ENCODE data around the gene LRRN1. TPM values are rescaled to one million over a fixed set of nuclear protein-coding genes. Genes with fewer than 3 reads are reported as not detected.

The LRRN1 gene
- not detected in 2 replicates for total RNA-seq (2014; rRNA removed; shearing (Covaris generic))

- DNase-seq (ENCODE audit: low read depth), result no peak
These were observed at the start of gene LRRN1 for GRCh38 chr3:3799173-3800079. Gene LRRN1, plus strand, starts transcription at chr3:3799431. Its CDS starts 45,211 bp downstream, at chr3:3844642.

GRCh38 chr3:3753416-3753815 is 45.8 kb upstream of the LRRN1 start:
- DNase-seq (ENCODE audit: low read depth), result no peak

- no peak for DNase-seq (ENCODE audit: low read depth)
These were observed 33.6 kb upstream of the LRRN1 start for GRCh38 chr3:3765661-3766060.

- no peak for DNase-seq (ENCODE audit: low read depth)
These were observed 33.1 kb upstream of the LRRN1 start for GRCh38 chr3:3766140-3766539.

GRCh38 chr3:3771094-3771493 is 28.1 kb upstream of the LRRN1 start:
- no peak for DNase-seq (ENCODE audit: low read depth)

GRCh38 chr3:3771567-3771966 is 27.7 kb upstream of the LRRN1 start:
- DNase-seq (ENCODE audit: low read depth), result no peak

- no peak for DNase-seq (ENCODE audit: low read depth)
These were observed 26.9 kb upstream of the LRRN1 start for GRCh38 chr3:3772338-3772737.

- DNase-seq (ENCODE audit: low read depth), result no peak
These were observed 26.3 kb upstream of the LRRN1 start for GRCh38 chr3:3772920-3773319.

GRCh38 chr3:3776607-3777006 is 22.6 kb upstream of the LRRN1 start:
- DNase-seq (ENCODE audit: low read depth), result no peak

- no peak for DNase-seq (ENCODE audit: low read depth)
These were observed 21.0 kb upstream of the LRRN1 start for GRCh38 chr3:3778216-3778615.

- no peak for DNase-seq (ENCODE audit: low read depth)
These were observed 20.5 kb upstream of the LRRN1 start for GRCh38 chr3:3778641-3779270.

GRCh38 chr3:3782457-3782856 is 16.8 kb upstream of the LRRN1 start:
- DNase-seq (ENCODE audit: low read depth), result no peak

- DNase-seq (ENCODE audit: low read depth), result no peak
These were observed 16.0 kb upstream of the LRRN1 start for GRCh38 chr3:3783210-3783609.

GRCh38 chr3:3783696-3784095 is 15.5 kb upstream of the LRRN1 start:
- no peak for DNase-seq (ENCODE audit: low read depth)

- DNase-seq (ENCODE audit: low read depth), result no peak
These were observed 6.8 kb upstream of the LRRN1 start for GRCh38 chr3:3792391-3792790.

- no peak for DNase-seq (ENCODE audit: low read depth)
These were observed 559 bp upstream of the LRRN1 start for GRCh38 chr3:3798631-3799113.

- DNase-seq (ENCODE audit: low read depth), result no peak
These were observed 837 bp downstream of the LRRN1 start for GRCh38 chr3:3800080-3800455.

GRCh38 chr3:3800685-3801493 is 1.7 kb downstream of the LRRN1 start:
- no peak for DNase-seq (ENCODE audit: low read depth)

GRCh38 chr3:3801494-3801841 is 2.2 kb downstream of the LRRN1 start:
- no peak for DNase-seq (ENCODE audit: low read depth)

GRCh38 chr3:3802046-3802445 is 2.8 kb downstream of the LRRN1 start:
- DNase-seq (ENCODE audit: low read depth), result no peak

- DNase-seq (ENCODE audit: low read depth), result no peak
These were observed 5.3 kb downstream of the LRRN1 start for GRCh38 chr3:3804560-3804959.

- DNase-seq (ENCODE audit: low read depth), result no peak
These were observed 6.9 kb downstream of the LRRN1 start for GRCh38 chr3:3806092-3806491.
